NCI-H524 treated with DMSO at 0.1 percent for 48 hours (cell line): Measurements from ENCODE around the gene KICS2.
"Not testable (repeated sequence)": the region's sequence is repeated elsewhere in the genome, so short reads cannot be mapped to it uniquely, and the experiment has no call there.

ENCODE experiments used
- DNase-seq: peaks from one replicate; lab custom pipeline; 2025; lab: John Stamatoyannopoulos, UW

Gene KICS2

GRCh38 chr12:64222009-64222765 is at the start of gene KICS2:
TSS of gene KICS2 (minus strand) at chr12:64222296. CDS start at chr12:64222237, 59 bp downstream.
- DNase-seq = peak; percentile 30

- no peak for DNase-seq
Observed at GRCh38 chr12:64270411-64270810, 48.3 kb upstream of the KICS2 start.

- no peak for DNase-seq
Observed at GRCh38 chr12:64269161-64269560, 47.1 kb upstream of the KICS2 start.

- DNase-seq = no peak
Observed at GRCh38 chr12:64268409-64268808, 46.3 kb upstream of the KICS2 start.

GRCh38 chr12:64265839-64266238 is 43.7 kb upstream of the KICS2 start:
- DNase-seq = no peak

- DNase-seq = no peak
Observed at GRCh38 chr12:64261813-64262212, 39.7 kb upstream of the KICS2 start.

GRCh38 chr12:64258576-64258975 is 36.5 kb upstream of the KICS2 start:
- DNase-seq = no peak

GRCh38 chr12:64256166-64256800 is 34.2 kb upstream of the KICS2 start:
- peak; percentile 4 for DNase-seq

GRCh38 chr12:64255249-64255648 is 33.2 kb upstream of the KICS2 start:
- no peak for DNase-seq

- no peak for DNase-seq
Observed at GRCh38 chr12:64253356-64253755, 31.3 kb upstream of the KICS2 start.

- DNase-seq = no peak
Observed at GRCh38 chr12:64252681-64253080, 30.6 kb upstream of the KICS2 start.

GRCh38 chr12:64243809-64244208 is 21.7 kb upstream of the KICS2 start:
- no peak for DNase-seq

- no peak for DNase-seq
Observed at GRCh38 chr12:64240781-64241180, 18.7 kb upstream of the KICS2 start.

- no peak for DNase-seq
Observed at GRCh38 chr12:64237382-64237781, 15.3 kb upstream of the KICS2 start.

GRCh38 chr12:64236549-64236948 is 14.5 kb upstream of the KICS2 start:
- no peak for DNase-seq

- no peak for DNase-seq
Observed at GRCh38 chr12:64232196-64232595, 10.1 kb upstream of the KICS2 start.

GRCh38 chr12:64229796-64230195 is 7.7 kb upstream of the KICS2 start:
- no peak for DNase-seq

GRCh38 chr12:64229240-64229639 is 7.1 kb upstream of the KICS2 start:
- DNase-seq = no peak

GRCh38 chr12:64225626-64226025 is 3.5 kb upstream of the KICS2 start:
- DNase-seq = no peak

- DNase-seq = peak; percentile 20
Observed at GRCh38 chr12:64221651-64222008, 466 bp downstream of the KICS2 start.

GRCh38 chr12:64220046-64220445 is 2.0 kb downstream of the KICS2 start:
- DNase-seq = no peak

GRCh38 chr12:64219145-64219544 is 3.0 kb downstream of the KICS2 start:
- no peak for DNase-seq

GRCh38 chr12:64218597-64218996 is 3.5 kb downstream of the KICS2 start:
- DNase-seq = no peak

- DNase-seq = not testable (repeated sequence)
Observed at GRCh38 chr12:64217643-64218042, 4.5 kb downstream of the KICS2 start.
